Endothelial cell of umbilical vein (primary cell): ENCODE data around the gene CHID1. TPM values are rescaled to one million over a fixed set of nuclear protein-coding genes. Genes with fewer than 3 reads are reported as not detected.

Experiments
- BruUV-seq: library from RNA; stranded (reverse); fragments of 400-500 nt; replicated peaks from 2 replicates; lab custom pipeline; 2021; lab: Mats Ljungman, UMichigan
- CTCF ChIA-PET: fragments of 300-600, 350-600 bp; sonication (Branson Sonifier 250); formaldehyde crosslinking; loops from one replicate; lab custom pipeline; 2021; ENCODE audit warnings: antibody characterized with exemption, inconsistent platforms; lab: Charles Lee
- POLR2A ChIA-PET: fragments of 300-600, 350-600 bp; sonication (Branson Sonifier 250); formaldehyde crosslinking; loops from one replicate; lab custom pipeline; 2021; ENCODE audit warnings: antibody characterized with exemption, inconsistent platforms; lab: Charles Lee
- DNase-seq: peaks from one replicate; pipeline ENCODE4 v3.0.0-alpha.2; 2011; ENCODE audit warnings: low read depth, low spot score
- FAIRE-seq: peaks from 2 replicates; lab custom pipeline; 2011; peaks lifted over from hg19 to GRCh38; lab: Jason Lieb, UNC
- H2AFZ ChIP-seq: 2 replicates; pipeline ENCODE4 v1.6.0; 2012; ENCODE audit warnings: low read depth, low read length, control low read depth, inconsistent platforms
- H3K27ac ChIP-seq: 2 replicates; pipeline ENCODE4 v1.5.1; 2011; ENCODE audit warnings: low read depth, mild to moderate bottlenecking, control low read depth, low read length, moderate library complexity; ENCODE audit not compliant: insufficient read depth
- H3K27me3 ChIP-seq, 2 experiments: 2 replicates each; pipeline versions ENCODE4 v1.6.0 to v1.6.1; 2011; ENCODE audit warnings: low read length in 2 of 2, mixed read lengths in 1 of 2; ENCODE audit not compliant: control insufficient read depth in 2 of 2, insufficient read depth in 2 of 2
- H3K36me3 ChIP-seq, 2 experiments: 2 replicates in 1 of 2; 3 replicates in 1 of 2; pipeline ENCODE4 v1.5.1; 2011; ENCODE audit warnings: low read length in 2 of 2, mild to moderate bottlenecking in 1 of 2, moderate library complexity in 1 of 2; ENCODE audit not compliant: control insufficient read depth in 2 of 2, insufficient read depth in 2 of 2; ENCODE audit errors: extremely low read depth in 1 of 2
- H3K4me1 ChIP-seq: 3 replicates; pipeline ENCODE4 v1.5.1; 2011; ENCODE audit warnings: mild to moderate bottlenecking, low read length; ENCODE audit not compliant: control insufficient read depth, insufficient read depth; ENCODE audit errors: extremely low read depth
- H3K4me2 ChIP-seq: 2 replicates; pipeline ENCODE4 v1.6.1; 2011; ENCODE audit warnings: low read length, control low read depth, mixed read lengths; ENCODE audit not compliant: insufficient read depth
- H3K4me3 ChIP-seq, 3 experiments: fragments of 200-600 bp in 1 of 3; sonication (generic), shearing (Covaris generic) in 1 of 3; replicated peaks in 1 of 3; 2 replicates each; pipeline ENCODE4 v1.5.1; 2011 to 2016; ENCODE audit warnings: control low read depth in 3 of 3, low read length in 3 of 3, mild to moderate bottlenecking in 2 of 3, inconsistent platforms in 1 of 3, low read depth in 1 of 3, moderate library complexity in 1 of 3; ENCODE audit not compliant: insufficient read depth in 1 of 3
- H3K79me2 ChIP-seq: 2 replicates; pipeline ENCODE4 v1.6.0; 2012; ENCODE audit warnings: low read length, inconsistent platforms; ENCODE audit not compliant: control insufficient read depth, insufficient read depth
- H3K9ac ChIP-seq: replicated peaks from 2 replicates; pipeline ENCODE3; 2011; ENCODE audit warnings: low read length, control low read depth; ENCODE audit not compliant: insufficient read depth; ENCODE audit errors: extremely low read depth
- H3K9me1 ChIP-seq: replicated peaks from 3 replicates; pipeline ENCODE4 v1.6.0; 2011; ENCODE audit warnings: mild to moderate bottlenecking, low read length; ENCODE audit not compliant: control insufficient read depth, insufficient read depth; ENCODE audit errors: extremely low read depth
- H3K9me3 ChIP-seq: replicated peaks from 2 replicates; pipeline ENCODE4 v1.5.1; 2012; ENCODE audit warnings: low read length, inconsistent platforms; ENCODE audit not compliant: control insufficient read depth, insufficient read depth
- H4K20me1 ChIP-seq: replicated peaks from 2 replicates; pipeline ENCODE3; 2011; ENCODE audit warnings: mild to moderate bottlenecking, low read length; ENCODE audit not compliant: control insufficient read depth, insufficient read depth; ENCODE audit errors: extremely low read depth
- CTCF ChIP-seq, 2 donors: IDR thresholded peaks; 1 replicate in 1 of 2; 2 replicates in 1 of 2; pipeline ENCODE4 v1.5.1; 2011; ENCODE audit warnings: low read length in 2 of 2, mild to moderate bottlenecking in 2 of 2, moderate library complexity in 2 of 2, control low read depth in 1 of 2, inconsistent platforms in 1 of 2, low read depth in 1 of 2; ENCODE audit not compliant: insufficient read depth in 1 of 2; ENCODE audit errors: extremely low read depth in 1 of 2
- EZH2 ChIP-seq: IDR thresholded peaks from 2 replicates; pipeline ENCODE4 v1.6.1; 2012; ENCODE audit warnings: borderline replicate concordance, low read depth, mild to moderate bottlenecking, moderate library complexity, low read length, inconsistent platforms; ENCODE audit not compliant: severe bottlenecking
- FOS ChIP-seq: IDR thresholded peaks from 2 replicates; pipeline ENCODE4 v1.6.1; 2011; ENCODE audit warnings: mild to moderate bottlenecking, low read length, moderate library complexity, borderline replicate concordance; ENCODE audit not compliant: insufficient read depth
- GATA2 ChIP-seq: IDR thresholded peaks from 2 replicates; pipeline ENCODE4 v1.7.0; 2011; ENCODE audit warnings: low read depth, mild to moderate bottlenecking, moderate library complexity, mixed read lengths, low read length; ENCODE audit not compliant: insufficient read length, insufficient read depth
- JUN ChIP-seq: IDR thresholded peaks from 2 replicates; pipeline ENCODE4 v1.6.1; 2011; ENCODE audit warnings: borderline replicate concordance, low read depth; ENCODE audit not compliant: insufficient read length, insufficient read depth
- MAX ChIP-seq: IDR thresholded peaks from 2 replicates; pipeline ENCODE4 v1.6.1; 2011; ENCODE audit not compliant: insufficient read depth, insufficient read length
- MYC ChIP-seq: IDR thresholded peaks from one replicate; pipeline ENCODE4 v1.6.1; 2011; ENCODE audit warnings: mild to moderate bottlenecking, low read depth, low read length
- POLR2A ChIP-seq: IDR thresholded peaks from 2 replicates; pipeline ENCODE4 v1.6.1; 2012; ENCODE audit warnings: low read depth, mild to moderate bottlenecking, control low read depth, low read length
- POLR2AphosphoS5 ChIP-seq: IDR thresholded peaks from 2 replicates; pipeline ENCODE4 v1.6.1; 2012; ENCODE audit warnings: low read depth, mild to moderate bottlenecking, control low read depth, low read length, moderate library complexity; ENCODE audit not compliant: insufficient read depth
- dilution Hi-C: fragments of 300-500 bp; cut with MboI; formaldehyde crosslinking; loops from one replicate; pipeline ENCODE4 v1.15.0; 2019; ENCODE audit warnings: low sequenced_read_pairs; ENCODE audit not compliant: extremely low pct_ligation_motif_present
- intact Hi-C: fragments of 100-400 bp; cut with micrococcal nuclease; formaldehyde crosslinking; loops from one replicate; pipeline ENCODE4 v1.10.0; 2022
- polyA plus RNA-seq, 4 experiments: library from polyadenylated mRNA; depleted of rRNA in 3 of 4; stranded (reverse) in 3 of 4; unstranded in 1 of 4; fragments of >200 nt; gene quantifications; 2 replicates each; pipeline versions ENCODE4 v1.2.1 to v1.2.3, GENCODE V29; 2011 to 2012; ENCODE audit warnings: missing spikeins in 1 of 4
- total RNA-seq: library from RNA; stranded (reverse); gene quantifications from 2 replicates; pipeline ENCODE4 v1.2.3, GENCODE V29; 2021

Gene CHID1
- total and polyA plus RNA-seq, 2 donors (not counting 3 experiments of a cell fraction or from before 2014, with no cell fraction given) = 89.8 to 107 TPM

- Histone ChIP-seq H3K4me3 (no peak overlapping the region), H3K79me2 (peaks cover 71% of the 10 kb centered on the region), H3K4me2 (no peak overlapping the region), H3K9ac (no peak overlapping the region), H3K36me3 (no peaks in the 10 kb centered on the region), H4K20me1 (peaks cover 5% of the 10 kb centered on the region), H3K9me1 (no peaks in the 10 kb centered on the region), H3K9me3 (no peaks in the 10 kb centered on the region), H2AFZ (no peak overlapping the region), H3K27me3 (no peaks in the 10 kb centered on the region), H3K27ac (no peak overlapping the region), H3K4me1 (peaks cover 43% of the 10 kb centered on the region)
- dilution Hi-C loops = no loop called here
- FAIRE-seq (no peak), DNase-seq (no peak)
- POLR2A ChIA-PET = interaction anchor here (0.7 kb wide), 1 partner anchor 82 kb away, joined by 9 read pairs; no protein-coding TSS in a partner anchor
- CTCF ChIA-PET = no interaction called here
- TF ChIP-seq JUN = no peak
- no TSS peak for BruUV-seq
- intact Hi-C loops = no loop called here
Measured at GRCh38 chr11:936199-936598, 25.6 kb upstream of the CHID1 start.

GRCh38 chr11:934527-934926, 23.9 kb upstream of the CHID1 start:
- dilution Hi-C loops = no loop called here
- H2AFZ ChIP-seq = no peak overlapping the region
- DNase-seq (no peak), FAIRE-seq (no peak)
- H3K9me3 ChIP-seq = no peaks in the 10 kb centered on the region
- H3K9me1 ChIP-seq = no peaks in the 10 kb centered on the region
- no peak overlapping the region for H3K27ac ChIP-seq
- intact Hi-C loops = no loop called here
- H3K4me2 ChIP-seq = no peak overlapping the region
- TF ChIP-seq FOS (no peak), JUN (no peak), POLR2A (no peak), EZH2 (no peak), POLR2AphosphoS5 (no peak), CTCF (IDR thresholded peaks at IDR 0.05; ENCODE audit: extremely low read depth in 1 of 2, insufficient read depth in 1 of 2, low read depth in 1 of 2, low read length in 2 of 2) (no peak), MAX (no peak), GATA2 (no peak), MYC (no peak)
- H3K79me2 ChIP-seq = peaks cover 70% of the 10 kb centered on the region
- CTCF ChIA-PET = interaction anchor here (0.6 to 2.7 kb wide), 3 partner anchors 10 to 111 kb away, joined by 3 to 8 read pairs (median 3); no protein-coding TSS in a partner anchor
- no TSS peak for BruUV-seq
- peaks cover 5% of the 10 kb centered on the region for H4K20me1 ChIP-seq
- POLR2A ChIA-PET = no interaction called here
- no peaks in the 10 kb centered on the region for H3K27me3 ChIP-seq
- H3K4me3 ChIP-seq = no peak overlapping the region
- no peaks in the 10 kb centered on the region for H3K36me3 ChIP-seq
- H3K4me1 ChIP-seq = peaks cover 35% of the 10 kb centered on the region
- H3K9ac ChIP-seq = no peak overlapping the region
